GM23338 (cell line): ENCODE data around the gene EDN1. TPM values are rescaled to one million over a fixed set of nuclear protein-coding genes. Genes with fewer than 3 reads are reported as not detected.

Experiments used
- CREB1 ChIP-seq: fragments of 250-450 bp; sonication (Bioruptor Pico); IDR thresholded peaks from 2 replicates; pipeline ENCODE4 v1.5.0; 2020; ENCODE audit warnings: low read depth, mild to moderate bottlenecking, moderate library complexity
- CTCF ChIP-seq, 2 experiments: fragments of 200-600 bp in 1 of 2; sonication (generic) in 1 of 2; conservative IDR thresholded peaks; 2 replicates each; pipeline versions ENCODE4 v1.5.1 to v1.6.1; 2016 to 2017; ENCODE audit warnings: antibody characterized with exemption in 2 of 2, low read depth in 2 of 2, mild to moderate bottlenecking in 2 of 2, moderate library complexity in 1 of 2
- NANOG ChIP-seq: IDR thresholded peaks from 2 replicates; pipeline ENCODE4 v1.6.1; 2016; ENCODE audit warnings: antibody characterized with exemption, borderline replicate concordance
- REST ChIP-seq: IDR thresholded peaks from one replicate; pipeline ENCODE4 v1.6.1; 2018; ENCODE audit warnings: antibody characterized with exemption; ENCODE audit not compliant: unreplicated experiment
- STAT1 ChIP-seq: IDR thresholded peaks from one replicate; pipeline ENCODE4 v1.6.1; 2016; ENCODE audit warnings: antibody characterized with exemption; ENCODE audit not compliant: unreplicated experiment
- ZNF114 ChIP-seq: fragments of 250-450 bp; sonication (Bioruptor Pico); IDR thresholded peaks from 2 replicates; pipeline ENCODE4 v1.5.0; 2020; ENCODE audit warnings: mild to moderate bottlenecking, moderate library complexity
- ZNF331 ChIP-seq: fragments of 250-450 bp; sonication (Bioruptor Pico); IDR thresholded peaks from 2 replicates; pipeline ENCODE4 v1.5.0; 2020; ENCODE audit warnings: low read depth, mild to moderate bottlenecking, moderate library complexity
- ZNF462 ChIP-seq: fragments of 250-450 bp; sonication (Bioruptor Pico); IDR thresholded peaks from 2 replicates; pipeline ENCODE4 v1.5.0; 2020; ENCODE audit warnings: mild to moderate bottlenecking, moderate library complexity
- polyA plus RNA-seq: library from polyadenylated mRNA; unstranded; fragments of >200 nt; fragmentation: Nextera tagmentation; extraction: Ambion mirVana; gene quantifications from 2 replicates; pipeline ENCODE4 v1.2.1, GENCODE V29; 2016
- total RNA-seq: library from RNA; depleted of rRNA; stranded (reverse); fragments of >200 nt; shearing (Covaris generic); gene quantifications from 2 replicates; pipeline ENCODE4 v1.2.3, GENCODE V29; 2014
- TF ChIP-seq, protein P1 (sequence below): IDR thresholded peaks from 2 replicates; pipeline ENCODE4 v1.6.1; 2016; ENCODE audit warnings: antibody characterized with exemption

Gene EDN1
- total and polyA plus RNA-seq, 2 experiments from 2014 or later = 0.80 to 1.2 TPM

- TF ChIP-seq ZNF462 (CRISPR knock-in tag) (no peak), CTCF (conservative IDR thresholded peaks at IDR 0.05; ENCODE audit: low read depth in 2 of 2) (no peak), ZNF114 (CRISPR knock-in tag) (no peak), NANOG (no peak), STAT1 (no peak), REST (no peak), ZNF331 (CRISPR knock-in tag) (no peak), CREB1 (no peak)
- TF ChIP-seq, protein P1, sequence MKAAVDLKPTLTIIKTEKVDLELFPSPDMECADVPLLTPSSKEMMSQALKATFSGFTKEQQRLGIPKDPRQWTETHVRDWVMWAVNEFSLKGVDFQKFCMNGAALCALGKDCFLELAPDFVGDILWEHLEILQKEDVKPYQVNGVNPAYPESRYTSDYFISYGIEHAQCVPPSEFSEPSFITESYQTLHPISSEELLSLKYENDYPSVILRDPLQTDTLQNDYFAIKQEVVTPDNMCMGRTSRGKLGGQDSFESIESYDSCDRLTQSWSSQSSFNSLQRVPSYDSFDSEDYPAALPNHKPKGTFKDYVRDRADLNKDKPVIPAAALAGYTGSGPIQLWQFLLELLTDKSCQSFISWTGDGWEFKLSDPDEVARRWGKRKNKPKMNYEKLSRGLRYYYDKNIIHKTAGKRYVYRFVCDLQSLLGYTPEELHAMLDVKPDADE = no peak
Measured at GRCh38 chr6:12276930-12277315, 13.2 kb upstream of the EDN1 start (continued).
